Neural cell (in vitro differentiated cells): ENCODE data around the gene SLC45A1.
A peak's percentile ranks its signal among the peaks of the same experiment; 100 is the strongest.

Experiments
- CTCF ChIP-seq: fragments of 450-650 bp; IDR thresholded peaks from 2 replicates; pipeline ENCODE4 v1.5.1; 2014; ENCODE audit warnings: antibody characterized with exemption, mild to moderate bottlenecking, moderate library complexity; ENCODE audit not compliant: poor library complexity, severe bottlenecking
- EP300 ChIP-seq: fragments of 450-650 bp; conservative IDR thresholded peaks from 2 replicates; pipeline ENCODE4 v1.6.1; 2014; ENCODE audit warnings: antibody characterized with exemption, mild to moderate bottlenecking, moderate library complexity; ENCODE audit not compliant: poor library complexity, severe bottlenecking
- EZH2 ChIP-seq: fragments of 200-600, 300-800 bp; shearing (Covaris generic), sonication (generic); IDR thresholded peaks from 2 replicates; pipeline ENCODE4 v1.6.1; 2014; ENCODE audit warnings: antibody characterized with exemption, low read length, borderline replicate concordance, mild to moderate bottlenecking; ENCODE audit not compliant: insufficient read depth, poor library complexity, severe bottlenecking
- POLR2AphosphoS5 ChIP-seq: IDR thresholded peaks from 2 replicates; pipeline ENCODE4 v1.6.1; 2012
- RAD21 ChIP-seq: fragments of 450-650 bp; conservative IDR thresholded peaks from 2 replicates; pipeline ENCODE4 v1.6.1; 2014; ENCODE audit warnings: antibody characterized with exemption, mild to moderate bottlenecking, moderate library complexity
- REST ChIP-seq: IDR thresholded peaks from 2 replicates; pipeline ENCODE4 v1.6.1; 2012; ENCODE audit warnings: borderline replicate concordance
- SMC3 ChIP-seq: fragments of 450-650 bp; conservative IDR thresholded peaks from 2 replicates; pipeline ENCODE4 v1.6.1; 2014; ENCODE audit warnings: antibody characterized with exemption, mild to moderate bottlenecking, moderate library complexity; ENCODE audit not compliant: poor library complexity
- TAF1 ChIP-seq: IDR thresholded peaks from 2 replicates; pipeline ENCODE4 v1.6.1; 2012; ENCODE audit warnings: low read depth

GRCh38 chr1:8382051-8382505, 64.2 kb downstream of the SLC45A1 start:
- TF ChIP-seq SMC3 (no peak), CTCF (no peak), RAD21 (no peak), POLR2AphosphoS5 (peak; percentile 22), EP300 (no peak), REST (no peak), EZH2 (no peak), TAF1 (no peak)
